OCI-LY7 (cell line): ENCODE data around the gene HAPLN1. TPM values are rescaled to one million over a fixed set of nuclear protein-coding genes. Genes with fewer than 3 reads are reported as not detected.

Experiments used
- BruUV-seq: library from RNA; stranded (reverse); fragments of 400-500 nt; replicated peaks from 2 replicates; lab custom pipeline; 2021; lab: Mats Ljungman, UMichigan
- CTCF ChIA-PET: fragments of 300-600 bp; sonication (Branson Sonifier 250); formaldehyde crosslinking; loops from one replicate; lab custom pipeline; 2022; ENCODE audit warnings: antibody characterized with exemption; ENCODE audit not compliant: unreplicated experiment; lab: Charles Lee
- POLR2A ChIA-PET: fragments of 300-600 bp; sonication (Branson Sonifier 250); formaldehyde crosslinking; loops from one replicate; lab custom pipeline; 2022; ENCODE audit warnings: antibody characterized with exemption; lab: Charles Lee
- DNase-seq: peaks from one replicate; pipeline ENCODE4 v3.0.0-alpha.2; 2015; ENCODE audit warnings: low spot score
- H2AFZ ChIP-seq: fragments of 200-600 bp; sonication (generic), shearing (Covaris generic); 2 replicates; pipeline ENCODE4 v1.6.1; 2014; ENCODE audit warnings: mild to moderate bottlenecking, antibody characterized with exemption, low read length, moderate library complexity
- H3K27ac ChIP-seq: fragments of 200-600 bp; sonication (generic); 2 replicates; pipeline ENCODE4 v1.5.1; 2014; ENCODE audit warnings: mixed run types, low read depth, mild to moderate bottlenecking, moderate library complexity, low read length, inconsistent platforms; ENCODE audit not compliant: poor library complexity, severe bottlenecking
- H3K36me3 ChIP-seq: fragments of 200-600 bp; sonication (generic); 2 replicates; pipeline ENCODE4 v1.6.1; 2014; ENCODE audit warnings: mild to moderate bottlenecking, antibody characterized with exemption, low read length, moderate library complexity, mixed read lengths; ENCODE audit not compliant: insufficient read depth
- H3K4me1 ChIP-seq: fragments of 200-600 bp; sonication (generic); 2 replicates; pipeline ENCODE4 v1.5.1; 2014; ENCODE audit warnings: mild to moderate bottlenecking, low read length; ENCODE audit not compliant: insufficient read depth, poor library complexity, severe bottlenecking
- H3K4me2 ChIP-seq: fragments of 200-600 bp; sonication (generic); 2 replicates; pipeline ENCODE4 v1.6.1; 2014; ENCODE audit warnings: mild to moderate bottlenecking, low read length
- H3K4me3 ChIP-seq: fragments of 200-600 bp; sonication (generic); 2 replicates; pipeline ENCODE4 v1.5.1; 2014; ENCODE audit warnings: mild to moderate bottlenecking, low read depth, low read length; ENCODE audit not compliant: poor library complexity, severe bottlenecking
- H3K79me2 ChIP-seq: fragments of 200-600 bp; sonication (generic); 2 replicates; pipeline ENCODE4 v1.6.1; 2016; ENCODE audit warnings: low read depth, mild to moderate bottlenecking, low read length, moderate library complexity, mixed read lengths; ENCODE audit not compliant: insufficient read depth
- H3K9me2 ChIP-seq: fragments of 200-600 bp; sonication (generic); 2 replicates; pipeline ENCODE4 v1.6.1; 2016; ENCODE audit warnings: mild to moderate bottlenecking, low read length, mixed read lengths; ENCODE audit not compliant: insufficient read depth
- H3K9me3 ChIP-seq: fragments of 200-600 bp; sonication (generic); 2 replicates; pipeline ENCODE4 v1.6.1; 2014; ENCODE audit warnings: mild to moderate bottlenecking, mixed run types, low read length, mixed read lengths
- H4K20me1 ChIP-seq: fragments of 200-600 bp; sonication (generic); 2 replicates; pipeline ENCODE4 v1.6.1; 2014; ENCODE audit warnings: mild to moderate bottlenecking, antibody characterized with exemption, low read length, moderate library complexity, mixed read lengths; ENCODE audit not compliant: insufficient read depth
- CTCF ChIP-seq: fragments of 200-600 bp; sonication (generic); conservative IDR thresholded peaks from 2 replicates; pipeline ENCODE4 v1.5.1; 2014; ENCODE audit warnings: mild to moderate bottlenecking, antibody characterized with exemption, low read length, moderate library complexity, mixed read lengths
- EZH2phosphoT487 ChIP-seq: fragments of 200-600 bp; sonication (generic); IDR thresholded peaks from 2 replicates; pipeline ENCODE4 v1.6.1; 2018; ENCODE audit warnings: low read depth, borderline replicate concordance, mild to moderate bottlenecking, mixed run types, antibody characterized with exemption, low read length, moderate library complexity, mixed read lengths
- intact Hi-C: fragments of 100-400 bp; cut with micrococcal nuclease; formaldehyde crosslinking; loops from one replicate; pipeline ENCODE4 v1.10.0; 2022; ENCODE audit not compliant: unreplicated experiment
- total RNA-seq, 2 experiments: library from RNA; depleted of rRNA in 1 of 2; stranded (reverse); fragments of >200 nt in 1 of 2; shearing (Covaris generic) in 1 of 2; gene quantifications; 2 replicates each; pipeline ENCODE4 v1.2.3, GENCODE V29; 2014 to 2022

The HAPLN1 gene
- total RNA-seq, 2 experiments from 2014 or later, result not detected

GRCh38 chr5:83641946-83642345, 78.7 kb downstream of the HAPLN1 start:
- POLR2A ChIA-PET, result no interaction called here
- Histone ChIP-seq H3K36me3 (no peaks in the 10 kb centered on the region), H3K4me3 (no peak overlapping the region), H3K27ac (no peak overlapping the region), H4K20me1 (no peaks in the 10 kb centered on the region), H3K4me2 (no peak overlapping the region), H3K79me2 (no peaks in the 10 kb centered on the region), H2AFZ (no peak overlapping the region), H3K9me2 (no peaks in the 10 kb centered on the region), H3K9me3 (no peaks in the 10 kb centered on the region), H3K4me1 (no peaks in the 10 kb centered on the region)
- no peak for TF ChIP-seq EZH2phosphoT487
- no peak for TF ChIP-seq CTCF
- intact Hi-C loops, result no loop called here
- CTCF ChIA-PET, result no interaction called here
- no TSS peak for BruUV-seq
- no peak for DNase-seq

- Histone ChIP-seq H3K4me1 (no peaks in the 10 kb centered on the region), H2AFZ (no peak overlapping the region), H3K9me3 (no peaks in the 10 kb centered on the region), H3K27ac (no peak overlapping the region), H3K79me2 (no peaks in the 10 kb centered on the region), H3K36me3 (no peaks in the 10 kb centered on the region), H3K4me3 (no peak overlapping the region), H3K4me2 (no peak overlapping the region), H3K9me2 (no peaks in the 10 kb centered on the region), H4K20me1 (no peaks in the 10 kb centered on the region)
- CTCF ChIA-PET, result no interaction called here
- no peak for TF ChIP-seq CTCF
- BruUV-seq, result no TSS peak
- DNase-seq, result no peak
- intact Hi-C loops, result no loop called here
- POLR2A ChIA-PET, result interaction anchor here (1.9 kb wide), 1 partner anchor 10 kb away, joined by 4 read pairs; no protein-coding TSS in a partner anchor
These were observed 80.7 kb downstream of the HAPLN1 start for GRCh38 chr5:83639911-83640310.

GRCh38 chr5:83636156-83636555, 84.5 kb downstream of the HAPLN1 start:
- Histone ChIP-seq H3K27ac (no peak overlapping the region), H3K4me2 (no peak overlapping the region), H3K9me3 (no peaks in the 10 kb centered on the region), H3K79me2 (no peaks in the 10 kb centered on the region), H3K36me3 (no peaks in the 10 kb centered on the region), H3K9me2 (no peaks in the 10 kb centered on the region), H3K4me3 (no peak overlapping the region), H4K20me1 (no peaks in the 10 kb centered on the region), H3K4me1 (no peaks in the 10 kb centered on the region), H2AFZ (no peak overlapping the region)
- ChIA-PET POLR2A (interaction anchor here (0.9 kb wide), 1 partner anchor 8 kb away, joined by 3 read pairs; no protein-coding TSS in a partner anchor), CTCF (no interaction called here)
- BruUV-seq, result no TSS peak
- intact Hi-C loops, result no loop called here
- DNase-seq, result no peak
- TF ChIP-seq CTCF (no peak), EZH2phosphoT487 (no peak)
